Gastroesophageal sphincter (tissue), 3 donors: Measurements from ENCODE around the gene VSTM4.

Experiments used
- CTCF ChIP-seq, 4 experiments: fragments of 200-600 bp in 2 of 4; fragments of 450-650 bp in 2 of 4; sonication (generic) in 1 of 4; IDR thresholded peaks; one replicate each; pipeline ENCODE4 v1.5.1; 2017 to 2019; ENCODE audit warnings: antibody characterized with exemption in 4 of 4, mild to moderate bottlenecking in 2 of 4, moderate library complexity in 2 of 4
- POLR2AphosphoS5 ChIP-seq: sonication (generic); formaldehyde crosslinking; IDR thresholded peaks from one replicate; pipeline ENCODE4 v1.6.1; 2017; ENCODE audit warnings: antibody characterized with exemption

GRCh38 chr10:49136525-49136924 is 21.2 kb upstream of the VSTM4 start:
- TF ChIP-seq CTCF (IDR thresholded peaks at IDR 0.05) (no peak), POLR2AphosphoS5 (no peak)
